A673 (cell line): Measurements from ENCODE around the gene C12orf42. TPM values are rescaled to one million over a fixed set of nuclear protein-coding genes. Genes with fewer than 3 reads are reported as not detected.

ENCODE experiments used
- BruUV-seq: library from RNA; stranded (reverse); fragments of 400-500 nt; replicated peaks from 2 replicates; lab custom pipeline; 2021; lab: Mats Ljungman, UMichigan
- CTCF ChIA-PET: fragments of 300-600 bp; sonication (Branson Sonifier 250); formaldehyde crosslinking; loops from one replicate; lab custom pipeline; 2022; ENCODE audit warnings: antibody characterized with exemption; lab: Charles Lee
- POLR2A ChIA-PET: fragments of 300-600 bp; sonication (Branson Sonifier 250); formaldehyde crosslinking; loops from one replicate; lab custom pipeline; 2022; ENCODE audit warnings: antibody characterized with exemption; ENCODE audit not compliant: low non-redundant PET; lab: Charles Lee
- DNase-seq: peaks from one replicate; pipeline ENCODE4 v3.0.0-alpha.2; 2015; ENCODE audit warnings: low spot score
- H3K27ac ChIP-seq: fragments of 200-600 bp; sonication (generic); 2 replicates; pipeline ENCODE4 v1.5.1; 2016; ENCODE audit warnings: mixed run types, low read depth, mild to moderate bottlenecking, mixed read lengths, antibody characterized with exemption, low read length; ENCODE audit not compliant: poor library complexity, severe bottlenecking
- H3K27me3 ChIP-seq: fragments of 200-600 bp; sonication (generic); replicated peaks from 2 replicates; pipeline ENCODE4 v1.6.1; 2017; ENCODE audit warnings: mixed run types, low read depth, mild to moderate bottlenecking, mixed read lengths, antibody characterized with exemption, low read length; ENCODE audit not compliant: insufficient read depth, poor library complexity
- H3K36me3 ChIP-seq: fragments of 200-600 bp; sonication (generic); 2 replicates; pipeline ENCODE4 v1.6.1; 2016; ENCODE audit warnings: mixed run types, mild to moderate bottlenecking, mixed read lengths, antibody characterized with exemption, low read length; ENCODE audit not compliant: insufficient read depth, poor library complexity, severe bottlenecking
- H3K4me1 ChIP-seq: fragments of 200-600 bp; sonication (generic); 2 replicates; pipeline ENCODE4 v1.6.1; 2017; ENCODE audit warnings: mixed run types, mild to moderate bottlenecking, mixed read lengths, antibody characterized with exemption, low read length; ENCODE audit not compliant: insufficient read depth, poor library complexity, severe bottlenecking
- H3K4me3 ChIP-seq: fragments of 200-600 bp; sonication (generic); 2 replicates; pipeline ENCODE4 v1.5.1; 2016; ENCODE audit warnings: low read depth, mixed run types, mild to moderate bottlenecking, mixed read lengths, low read length; ENCODE audit not compliant: poor library complexity, severe bottlenecking
- H3K9me3 ChIP-seq: fragments of 200-600 bp; sonication (generic); 2 replicates; pipeline ENCODE4 v1.6.1; 2016; ENCODE audit warnings: mixed run types, low read depth, mild to moderate bottlenecking, mixed read lengths, antibody characterized with exemption, low read length; ENCODE audit not compliant: poor library complexity, severe bottlenecking
- EZH2 ChIP-seq: fragments of 200-600 bp; sonication (generic); IDR thresholded peaks from 2 replicates; pipeline ENCODE4 v1.6.1; 2017; ENCODE audit warnings: borderline replicate concordance, low read depth, mild to moderate bottlenecking, mixed read lengths, antibody characterized with exemption, low read length; ENCODE audit not compliant: poor library complexity, severe bottlenecking
- intact Hi-C: fragments of 100-400 bp; cut with micrococcal nuclease; formaldehyde crosslinking; loops from one replicate; pipeline ENCODE4 v1.10.0; 2022; ENCODE audit not compliant: unreplicated experiment
- total RNA-seq: library from RNA; stranded (reverse); gene quantifications from 2 replicates; pipeline ENCODE4 v1.2.3, GENCODE V29; 2021
- TF ChIP-seq, protein P1 (sequence below): fragments of 300-800, 200-600 bp; sonication (generic); conservative IDR thresholded peaks from 2 replicates; pipeline ENCODE4 v1.5.1; 2017; ENCODE audit warnings: low read depth, mild to moderate bottlenecking, antibody characterized with exemption, low read length, moderate library complexity, mixed read lengths

Gene C12orf42
- total RNA-seq, 1 experiment from 2014 or later = not detected

DNA sequence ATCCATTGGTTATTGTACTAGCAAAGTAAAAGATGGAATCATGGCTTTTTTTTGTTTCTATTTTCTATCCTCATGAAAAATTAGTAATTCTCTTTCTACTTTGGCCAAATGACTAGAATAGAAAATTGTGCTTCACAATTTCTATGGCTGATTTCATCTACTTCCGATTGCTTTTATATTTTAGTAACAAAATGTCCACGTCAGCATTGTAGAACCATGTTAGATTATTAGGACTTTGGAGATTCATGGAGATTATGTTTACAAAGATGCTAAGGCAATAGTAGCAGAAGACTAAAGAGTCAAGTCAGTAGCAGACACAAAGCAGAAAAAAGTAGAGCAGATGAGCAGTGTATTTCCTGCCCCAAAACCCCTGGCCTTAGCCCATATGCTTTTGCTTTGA, 113.6 kb downstream of the C12orf42 start:
- Histone ChIP-seq H3K4me1 (no peaks in the 10 kb centered on the region), H3K36me3 (no peaks in the 10 kb centered on the region), H3K27ac (no peak overlapping the region), H3K4me3 (no peak overlapping the region), H3K27me3 (peaks cover 33% of the 10 kb centered on the region), H3K9me3 (no peaks in the 10 kb centered on the region)
- POLR2A ChIA-PET = no interaction called here
- CTCF ChIA-PET = no interaction called here
- no peak for TF ChIP-seq EZH2
- TF ChIP-seq, protein P1, sequence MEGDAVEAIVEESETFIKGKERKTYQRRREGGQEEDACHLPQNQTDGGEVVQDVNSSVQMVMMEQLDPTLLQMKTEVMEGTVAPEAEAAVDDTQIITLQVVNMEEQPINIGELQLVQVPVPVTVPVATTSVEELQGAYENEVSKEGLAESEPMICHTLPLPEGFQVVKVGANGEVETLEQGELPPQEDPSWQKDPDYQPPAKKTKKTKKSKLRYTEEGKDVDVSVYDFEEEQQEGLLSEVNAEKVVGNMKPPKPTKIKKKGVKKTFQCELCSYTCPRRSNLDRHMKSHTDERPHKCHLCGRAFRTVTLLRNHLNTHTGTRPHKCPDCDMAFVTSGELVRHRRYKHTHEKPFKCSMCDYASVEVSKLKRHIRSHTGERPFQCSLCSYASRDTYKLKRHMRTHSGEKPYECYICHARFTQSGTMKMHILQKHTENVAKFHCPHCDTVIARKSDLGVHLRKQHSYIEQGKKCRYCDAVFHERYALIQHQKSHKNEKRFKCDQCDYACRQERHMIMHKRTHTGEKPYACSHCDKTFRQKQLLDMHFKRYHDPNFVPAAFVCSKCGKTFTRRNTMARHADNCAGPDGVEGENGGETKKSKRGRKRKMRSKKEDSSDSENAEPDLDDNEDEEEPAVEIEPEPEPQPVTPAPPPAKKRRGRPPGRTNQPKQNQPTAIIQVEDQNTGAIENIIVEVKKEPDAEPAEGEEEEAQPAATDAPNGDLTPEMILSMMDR = no peak
- no peak for DNase-seq
- no TSS peak for BruUV-seq
- intact Hi-C loops = no loop called here

DNA sequence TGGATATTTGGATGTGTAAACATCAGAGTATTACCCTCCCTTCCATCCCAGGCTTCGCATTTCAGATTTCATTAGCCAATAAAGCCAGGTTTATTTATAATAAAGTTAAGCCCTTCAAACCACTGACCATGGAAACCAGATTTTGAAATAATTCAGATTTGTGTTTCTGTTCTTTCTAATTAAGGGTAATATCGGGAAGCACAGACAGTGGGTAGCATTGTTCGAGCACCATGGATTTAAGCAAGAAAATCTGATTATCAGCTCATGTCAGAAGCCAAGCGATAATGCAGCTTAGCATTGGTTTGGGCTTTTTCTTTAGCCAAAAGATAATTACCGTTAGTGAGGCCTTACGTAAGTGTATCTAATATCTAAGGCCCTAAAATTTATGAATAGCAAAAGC, 116.1 kb downstream of the C12orf42 start:
- Histone ChIP-seq H3K27me3 (peaks cover 33% of the 10 kb centered on the region), H3K4me3 (no peak overlapping the region), H3K9me3 (no peaks in the 10 kb centered on the region), H3K4me1 (no peaks in the 10 kb centered on the region), H3K36me3 (no peaks in the 10 kb centered on the region), H3K27ac (no peak overlapping the region)
- intact Hi-C loops = no loop called here
- POLR2A ChIA-PET = no interaction called here
- CTCF ChIA-PET = no interaction called here
- TF ChIP-seq EZH2 = no peak
- TF ChIP-seq, protein P1 = no peak
- DNase-seq = no peak
- BruUV-seq = no TSS peak

DNA sequence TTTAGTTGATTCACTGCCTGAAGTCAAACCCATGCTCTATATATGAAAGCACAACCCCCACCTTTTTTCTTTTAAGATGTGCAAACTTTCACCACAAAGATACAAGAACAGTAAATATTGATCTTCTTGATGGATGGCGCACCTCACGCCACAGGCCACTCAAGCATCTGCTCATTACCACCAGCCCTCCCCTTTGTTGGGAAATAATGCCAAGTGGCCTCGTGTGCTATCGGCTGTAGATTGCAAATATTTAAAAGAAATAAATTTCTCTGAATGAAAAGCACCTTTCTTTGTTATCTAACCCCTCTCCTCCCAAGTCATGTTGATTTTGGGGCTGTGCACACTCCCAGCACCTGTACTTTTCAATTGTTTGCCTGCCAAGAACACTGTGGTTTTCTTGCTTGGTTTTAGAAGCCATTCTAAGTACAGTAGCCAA, 122.7 kb downstream of the C12orf42 start:
- H3K4me3 ChIP-seq = no peak overlapping the region
- intact Hi-C loops = no loop called here
- ChIA-PET POLR2A (no interaction called here), CTCF (no interaction called here)
- no peaks in the 10 kb centered on the region for H3K36me3 ChIP-seq
- DNase-seq = no peak
- H3K4me1 ChIP-seq = no peaks in the 10 kb centered on the region
- no peak for TF ChIP-seq EZH2
- TF ChIP-seq, protein P1 = no peak
- H3K27ac ChIP-seq = no peak overlapping the region
- H3K27me3 ChIP-seq = peaks cover 6% of the 10 kb centered on the region
- H3K9me3 ChIP-seq = no peaks in the 10 kb centered on the region
- BruUV-seq = no TSS peak
